GM18951 (cell line): ENCODE measurements around the gene ENPP6.

Experiments
- POLR2A ChIP-seq: IDR thresholded peaks from 4 replicates; pipeline ENCODE4 v1.6.1; 2011; ENCODE audit warnings: mild to moderate bottlenecking; ENCODE audit not compliant: insufficient read length, insufficient read depth; ENCODE audit errors: extremely low read depth
- in situ Hi-C: fragments of 300-500 bp; cut with MboI; formaldehyde crosslinking; loops from one replicate; pipeline ENCODE4 v1.12.0; 2022; ENCODE audit warnings: low sequenced_read_pairs, mixed read lengths, inconsistent platforms; ENCODE audit not compliant: unreplicated experiment

The ENPP6 gene

GRCh38 chr4:184217634-184218033 is at the start of gene ENPP6:
Gene ENPP6 (minus strand): TSS chr4:184217873. CDS start chr4:184217819, 54 bp downstream.
- no peak for TF ChIP-seq POLR2A
- in situ Hi-C loops: no loop called here

- peak; percentile 23 for TF ChIP-seq POLR2A
- in situ Hi-C loops: loop anchor here (25.0 kb wide), 1 partner anchor 720 kb away; no protein-coding TSS in a partner anchor
These were observed 49.5 kb upstream of the ENPP6 start for GRCh38 chr4:184267206-184267608.

- in situ Hi-C loops: loop anchor here (25.0 kb wide), 1 partner anchor 722 kb away; no protein-coding TSS in a partner anchor
- TF ChIP-seq POLR2A: peak; percentile 79
These were observed 48.1 kb upstream of the ENPP6 start for GRCh38 chr4:184265546-184266351.

GRCh38 chr4:184263910-184264732 is 46.4 kb upstream of the ENPP6 start:
- TF ChIP-seq POLR2A: peak; percentile 37
- in situ Hi-C loops: loop anchor here (5.0 to 25.0 kb wide), 2 partner anchors 268 to 723 kb away; no protein-coding TSS in a partner anchor

GRCh38 chr4:184263461-184263860 is 45.8 kb upstream of the ENPP6 start:
- in situ Hi-C loops: loop anchor here (5.0 to 25.0 kb wide), 2 partner anchors 269 to 724 kb away; no protein-coding TSS in a partner anchor
- TF ChIP-seq POLR2A: no peak

- in situ Hi-C loops: loop anchor here (5.0 to 25.0 kb wide), 2 partner anchors 269 to 724 kb away; no protein-coding TSS in a partner anchor
- no peak for TF ChIP-seq POLR2A
These were observed 45.2 kb upstream of the ENPP6 start for GRCh38 chr4:184262901-184263300.

- TF ChIP-seq POLR2A: no peak
- in situ Hi-C loops: loop anchor here (5.0 to 25.0 kb wide), 2 partner anchors 271 to 726 kb away; no protein-coding TSS in a partner anchor
These were observed 43.6 kb upstream of the ENPP6 start for GRCh38 chr4:184261246-184261645.

- no peak for TF ChIP-seq POLR2A
- in situ Hi-C loops: loop anchor here (5.0 to 25.0 kb wide), 2 partner anchors 272 to 727 kb away; no protein-coding TSS in a partner anchor
These were observed 42.2 kb upstream of the ENPP6 start for GRCh38 chr4:184259866-184260265.

GRCh38 chr4:184259081-184259480 is 41.4 kb upstream of the ENPP6 start:
- in situ Hi-C loops: loop anchor here (25.0 kb wide), 1 partner anchor 728 kb away; no protein-coding TSS in a partner anchor
- no peak for TF ChIP-seq POLR2A

GRCh38 chr4:184255871-184256642 is 38.4 kb upstream of the ENPP6 start:
- in situ Hi-C loops: loop anchor here (25.0 kb wide), 1 partner anchor 731 kb away; no protein-coding TSS in a partner anchor

GRCh38 chr4:184255361-184255760 is 37.7 kb upstream of the ENPP6 start:
- TF ChIP-seq POLR2A: no peak
- in situ Hi-C loops: loop anchor here (25.0 kb wide), 1 partner anchor 732 kb away; no protein-coding TSS in a partner anchor

More at GRCh38 chr4:184255871-184256642, 38.4 kb upstream of the ENPP6 start:
- no peak for TF ChIP-seq POLR2A

GRCh38 chr4:184253072-184253420 is 35.4 kb upstream of the ENPP6 start:
- TF ChIP-seq POLR2A: no peak
- in situ Hi-C loops: loop anchor here (25.0 kb wide), 1 partner anchor 734 kb away; no protein-coding TSS in a partner anchor
